MM.1S (cell line): ENCODE results near the gene KIF18B.
"Not testable (repeated sequence)": the region's sequence is repeated elsewhere in the genome, so short reads cannot be mapped to it uniquely, and the experiment has no call there.

Experiments
- DNase-seq: peaks from one replicate; pipeline ENCODE4 v3.0.0-alpha.2; 2015
- H2AFZ ChIP-seq: fragments of 300-600 bp; sonication (generic); 2 replicates; pipeline ENCODE4 v1.6.0; 2016; ENCODE audit warnings: antibody characterized with exemption, low read length
- H3F3A ChIP-seq: fragments of 300-600 bp; sonication (generic); 2 replicates; pipeline ENCODE4 v1.6.1; 2016; ENCODE audit warnings: mild to moderate bottlenecking, antibody characterized with exemption, low read length, moderate library complexity, mixed read lengths; ENCODE audit not compliant: insufficient read depth
- H3K27ac ChIP-seq: fragments of 300-600 bp; sonication (generic); 2 replicates; pipeline ENCODE4 v1.5.1; 2016; ENCODE audit warnings: mild to moderate bottlenecking, low read length
- H3K27me3 ChIP-seq: fragments of 300-600 bp; sonication (generic); replicated peaks from 2 replicates; pipeline ENCODE4 v1.6.0; 2016; ENCODE audit warnings: low read length; ENCODE audit not compliant: insufficient read depth
- H3K36me3 ChIP-seq: fragments of 300-600 bp; sonication (generic); replicated peaks from 2 replicates; pipeline ENCODE4 v1.6.1; 2016; ENCODE audit warnings: mild to moderate bottlenecking, low read length, mixed read lengths; ENCODE audit not compliant: insufficient read depth
- H3K4me1 ChIP-seq: fragments of 300-600 bp; sonication (generic); 2 replicates; pipeline ENCODE4 v1.6.1; 2016; ENCODE audit warnings: low read length, mixed read lengths
- H3K4me2 ChIP-seq: fragments of 300-600 bp; sonication (generic); 2 replicates; pipeline ENCODE4 v1.6.0; 2016; ENCODE audit warnings: low read depth, low read length
- H3K4me3 ChIP-seq: fragments of 300-600 bp; sonication (generic); 2 replicates; pipeline ENCODE4 v1.5.1; 2016; ENCODE audit warnings: low read length, mixed read lengths
- H3K79me2 ChIP-seq: fragments of 300-600 bp; sonication (generic); 2 replicates; pipeline ENCODE4 v1.6.1; 2016; ENCODE audit warnings: mixed run types, low read length, mixed read lengths
- H3K9ac ChIP-seq: fragments of 300-600 bp; sonication (generic); 2 replicates; pipeline ENCODE4 v1.6.1; 2016; ENCODE audit warnings: low read length, mixed read lengths
- H3K9me2 ChIP-seq: fragments of 300-600 bp; sonication (generic); replicated peaks from 2 replicates; pipeline ENCODE4 v1.6.1; 2016; ENCODE audit warnings: mild to moderate bottlenecking, low read length, mixed read lengths; ENCODE audit not compliant: insufficient read depth
- H3K9me3 ChIP-seq: fragments of 300-600 bp; sonication (generic); replicated peaks from 2 replicates; pipeline ENCODE4 v1.6.1; 2016; ENCODE audit warnings: mild to moderate bottlenecking, low read length, mixed read lengths; ENCODE audit not compliant: insufficient read depth
- H4K20me1 ChIP-seq: fragments of 300-600 bp; sonication (generic); 2 replicates; pipeline ENCODE4 v1.6.1; 2016; ENCODE audit warnings: mild to moderate bottlenecking, low read length, moderate library complexity, mixed read lengths; ENCODE audit not compliant: insufficient read depth
- CTCF ChIP-seq: fragments of 300-600 bp; sonication (generic); IDR thresholded peaks from 2 replicates; pipeline ENCODE4 v1.5.1; 2016; ENCODE audit warnings: antibody characterized with exemption, low read length, mixed read lengths
- EZH2 ChIP-seq: fragments of 300-600 bp; sonication (generic); optimal IDR thresholded peaks from 2 replicates; pipeline ENCODE3; 2017; ENCODE audit warnings: low read depth, mild to moderate bottlenecking, antibody characterized with exemption, low read length, mixed read lengths
- EZH2phosphoT487 ChIP-seq: fragments of 300-600 bp; sonication (generic); IDR thresholded peaks from 2 replicates; pipeline ENCODE4 v1.6.1; 2018; ENCODE audit warnings: antibody characterized with exemption, low read length

KIF18B gene

GRCh38 chr17:44955674-44956425 lies 8.3 kb upstream of the KIF18B start:
- H3K79me2 ChIP-seq, result no peaks in the 10 kb centered on the region
- no peak overlapping the region for H3K4me2 ChIP-seq
- H3F3A ChIP-seq, result no peaks in the 10 kb centered on the region
- H3K27me3 ChIP-seq, result peaks cover 27% of the 10 kb centered on the region
- no peak overlapping the region for H3K9ac ChIP-seq
- no peak overlapping the region for H3K4me3 ChIP-seq
- DNase-seq, result no peak
- H3K9me3 ChIP-seq, result no peaks in the 10 kb centered on the region
- no peak overlapping the region for H2AFZ ChIP-seq
- H3K36me3 ChIP-seq, result no peaks in the 10 kb centered on the region
- H3K4me1 ChIP-seq, result no peaks in the 10 kb centered on the region
- no peaks in the 10 kb centered on the region for H3K9me2 ChIP-seq
- TF ChIP-seq EZH2 (no peak), CTCF (no peak), EZH2phosphoT487 (no peak)
- no peaks in the 10 kb centered on the region for H4K20me1 ChIP-seq
- no peak overlapping the region for H3K27ac ChIP-seq

GRCh38 chr17:44952946-44953475 lies 5.4 kb upstream of the KIF18B start:
- Histone ChIP-seq H3K27me3 (peaks cover 2% of the 10 kb centered on the region; the same call in 1 of the 2 replicates), H3K4me1 (peaks cover 3% of the 10 kb centered on the region), H3F3A (no peaks in the 10 kb centered on the region), H3K27ac (no peak overlapping the region), H3K36me3 (no peaks in the 10 kb centered on the region), H2AFZ (no peak overlapping the region), H3K4me3 (no peak overlapping the region), H4K20me1 (no peaks in the 10 kb centered on the region), H3K9me2 (no peaks in the 10 kb centered on the region), H3K9ac (no peak overlapping the region), H3K4me2 (no peak overlapping the region), H3K9me3 (no peaks in the 10 kb centered on the region), H3K79me2 (no peaks in the 10 kb centered on the region)
- no peak for DNase-seq
- no peak for TF ChIP-seq EZH2
- TF ChIP-seq CTCF, result no peak
- TF ChIP-seq EZH2phosphoT487, result no peak

GRCh38 chr17:44948315-44948795 lies 782 bp upstream of the KIF18B start:
- H3K9ac ChIP-seq, result 0 out of 2 replicates have a peak overlapping the region, but pooled peaks have one; percentile 70

GRCh38 chr17:44945652-44946051 lies 1.9 kb downstream of the KIF18B start:
- H3K27me3 ChIP-seq, H3K27ac ChIP-seq, H3K9me3 ChIP-seq, DNase-seq, H4K20me1 ChIP-seq, H3K36me3 ChIP-seq, H3K4me1 ChIP-seq, H3K9me2 ChIP-seq, H2AFZ ChIP-seq, H3K9ac ChIP-seq, H3K4me3 ChIP-seq, H3F3A ChIP-seq: not testable (repeated sequence)
- Histone ChIP-seq H3K4me2 (peak overlapping the region; percentile 93; the same call in 1 of the 2 replicates), H3K79me2 (peaks cover 69% of the 10 kb centered on the region)

More at GRCh38 chr17:44948315-44948795, 782 bp upstream of the KIF18B start:
- no peaks in the 10 kb centered on the region; the same call in 1 of the 2 replicates for H3K36me3 ChIP-seq
- no peak for DNase-seq
- H3K79me2 ChIP-seq, result peaks cover 42% of the 10 kb centered on the region
- peak overlapping the region; percentile 96 for H3K4me2 ChIP-seq
- TF ChIP-seq EZH2phosphoT487 (no peak), CTCF (no peak), EZH2 (no peak)
- H3K27ac ChIP-seq, result no peak overlapping the region
- H2AFZ ChIP-seq, result peak overlapping the region; percentile 93
- peak overlapping the region; percentile 91 for H3K4me3 ChIP-seq
- no peaks in the 10 kb centered on the region for H4K20me1 ChIP-seq
- no peaks in the 10 kb centered on the region for H3K27me3 ChIP-seq
- peaks cover 4% of the 10 kb centered on the region for H3K4me1 ChIP-seq
- no peaks in the 10 kb centered on the region for H3K9me3 ChIP-seq
- H3K9me2 ChIP-seq, result no peaks in the 10 kb centered on the region
- no peaks in the 10 kb centered on the region for H3F3A ChIP-seq
